GM19467 (cell line): ENCODE results near the gene TUFT1.
"Not testable (repeated sequence)": the region's sequence is repeated elsewhere in the genome, so short reads cannot be mapped to it uniquely, and the experiment has no call there.

Experiments used
- ATAC-seq: cut with Tn5 transposase; IDR thresholded peaks from one replicate; pipeline ENCODE4 v1.9.1; 2021; ENCODE audit warnings: mild to moderate bottlenecking, moderate library complexity; ENCODE audit not compliant: unreplicated experiment

The TUFT1 gene

GRCh38 chr1:151574575-151575529 lies 34.7 kb downstream of the TUFT1 start:
- no peak for ATAC-seq

DNA sequence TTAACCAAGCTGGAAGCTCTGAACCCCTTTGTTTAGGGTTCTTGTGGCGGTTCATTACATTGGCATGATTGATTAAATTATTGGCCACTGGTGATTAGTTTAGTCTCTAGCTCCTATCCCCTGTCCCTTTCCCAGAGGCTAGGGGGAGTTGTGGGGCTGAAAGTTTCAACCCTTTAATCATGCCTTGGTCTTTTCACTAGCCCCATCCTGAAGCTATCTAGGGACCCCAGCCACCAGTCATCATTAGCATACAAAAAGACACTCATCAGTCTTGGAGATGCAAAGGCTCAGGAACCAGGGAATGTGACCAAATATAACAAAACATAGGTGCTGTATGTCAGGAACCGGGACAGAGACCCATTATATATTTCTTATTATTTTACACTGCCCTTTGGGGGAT lies 37.1 kb downstream of the TUFT1 start:
- no peak for ATAC-seq

DNA sequence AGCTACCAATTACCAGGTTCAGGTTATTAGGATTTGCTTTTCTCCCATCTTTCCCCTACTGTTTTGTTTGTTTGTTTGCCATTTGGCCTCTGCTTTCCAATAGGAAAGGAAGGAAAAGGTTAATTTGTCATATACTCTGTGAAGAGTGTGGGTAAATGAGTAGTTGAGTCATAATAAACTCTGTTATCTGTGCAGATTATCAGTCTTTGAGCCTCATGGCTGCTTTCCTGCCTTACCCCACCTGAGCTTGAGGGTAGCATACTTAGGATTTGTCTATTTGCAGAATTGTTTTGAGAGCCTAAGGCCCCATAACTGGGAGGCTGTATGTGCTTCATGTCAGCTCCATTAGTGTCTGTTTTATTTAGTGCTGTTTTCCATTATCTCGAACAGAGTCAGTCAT lies 38.8 kb downstream of the TUFT1 start:
- no peak for ATAC-seq

GRCh38 chr1:151579436-151580225 lies 39.5 kb downstream of the TUFT1 start:
- ATAC-seq: no peak

GRCh38 chr1:151581451-151581850 lies 41.3 kb downstream of the TUFT1 start:
- no peak for ATAC-seq

GRCh38 chr1:151581921-151582320 lies 41.8 kb downstream of the TUFT1 start:
- ATAC-seq: no peak

GRCh38 chr1:151583796-151584195 lies 43.7 kb downstream of the TUFT1 start:
- ATAC-seq: no peak

- no peak for ATAC-seq
These were observed 44.2 kb downstream of the TUFT1 start for GRCh38 chr1:151584278-151584677.

GRCh38 chr1:151584780-151585179 lies 44.7 kb downstream of the TUFT1 start:
- no peak for ATAC-seq

- ATAC-seq: no peak
These were observed 45.5 kb downstream of the TUFT1 start for GRCh38 chr1:151585622-151586021.

DNA sequence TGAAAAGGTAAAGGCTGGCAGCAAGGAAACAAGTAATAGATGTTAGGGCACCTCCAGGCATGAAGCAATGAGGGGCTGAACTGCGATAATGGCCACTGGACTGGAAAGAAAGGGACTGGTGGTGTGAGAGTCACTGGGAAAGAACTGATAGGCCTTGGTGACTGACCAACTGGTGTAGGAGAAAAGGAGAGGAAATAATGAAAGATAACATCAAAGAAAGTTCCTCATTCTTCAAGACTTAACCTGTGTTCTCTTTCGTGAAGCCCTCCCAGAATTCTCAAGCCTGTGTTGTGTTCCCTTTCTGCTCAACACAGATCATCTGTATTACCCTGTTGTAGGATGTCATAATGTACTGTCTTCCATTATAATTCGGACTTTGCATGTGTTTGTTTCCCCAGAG lies 50.9 kb downstream of the TUFT1 start:
- no peak for ATAC-seq

GRCh38 chr1:151593730-151594129 lies 53.6 kb downstream of the TUFT1 start:
- no peak for ATAC-seq

- ATAC-seq: peak; percentile 59
These were observed 54.1 kb downstream of the TUFT1 start for GRCh38 chr1:151594143-151594625.

DNA sequence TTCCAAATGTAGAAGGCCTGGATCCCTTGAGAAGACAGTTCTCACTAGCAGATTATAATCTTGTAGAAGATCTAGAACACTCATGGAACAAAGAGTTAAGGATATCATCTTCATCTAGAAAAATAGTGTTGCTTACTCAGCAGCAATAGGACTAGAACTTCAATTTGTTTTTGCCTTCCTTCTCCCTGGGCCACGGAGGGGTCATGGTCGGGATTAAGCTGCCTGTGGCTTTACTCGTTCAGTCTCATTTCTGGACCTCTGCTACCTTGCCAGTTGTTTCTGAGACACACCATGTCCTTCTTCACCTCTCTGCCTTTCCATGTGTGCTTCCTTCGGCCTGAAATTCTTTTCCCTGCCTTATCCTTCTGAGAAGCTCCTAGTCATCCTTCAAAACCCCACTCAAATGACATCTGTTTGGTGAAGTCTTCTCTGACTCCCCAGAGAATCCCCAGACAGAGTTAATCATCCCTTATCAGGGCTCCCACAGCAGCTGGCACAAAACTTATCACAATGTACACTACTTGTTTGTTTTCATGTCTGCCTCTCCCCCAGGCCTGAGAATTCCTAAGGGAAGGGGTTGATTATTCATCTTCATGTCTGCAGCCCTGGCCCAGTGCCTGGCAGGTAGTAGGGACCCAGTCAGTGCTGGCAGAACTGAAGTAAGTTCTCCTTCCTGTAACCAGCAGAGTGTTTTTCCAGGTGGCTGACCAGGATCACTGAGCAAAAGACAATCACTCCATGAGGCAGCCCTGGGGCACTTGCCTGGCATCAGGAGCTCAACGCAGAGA lies 56.3 kb downstream of the TUFT1 start:
- no peak for ATAC-seq

DNA sequence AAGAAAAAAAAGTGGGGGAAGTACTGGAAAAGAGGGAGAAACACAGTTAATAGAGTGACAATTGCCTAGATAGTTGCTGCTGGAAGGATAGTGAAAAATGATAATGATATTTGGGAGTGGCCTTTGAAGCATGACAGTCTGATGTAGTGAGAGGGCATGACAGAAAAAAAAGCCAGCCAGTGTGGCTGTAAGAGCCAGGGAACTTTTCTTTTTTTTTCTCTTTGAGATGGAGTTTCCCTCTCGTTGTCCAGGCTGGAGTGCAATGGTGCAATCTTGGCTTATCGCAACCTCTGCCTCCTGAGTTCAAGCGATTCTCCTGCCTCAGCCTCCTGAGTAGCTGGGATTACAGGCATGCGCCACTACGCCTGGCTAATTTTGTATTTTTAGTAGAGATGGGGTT lies 62.4 kb downstream of the TUFT1 start:
- ATAC-seq: not testable (repeated sequence)

- no peak for ATAC-seq
These were observed 64.2 kb downstream of the TUFT1 start for GRCh38 chr1:151604291-151604690.

DNA sequence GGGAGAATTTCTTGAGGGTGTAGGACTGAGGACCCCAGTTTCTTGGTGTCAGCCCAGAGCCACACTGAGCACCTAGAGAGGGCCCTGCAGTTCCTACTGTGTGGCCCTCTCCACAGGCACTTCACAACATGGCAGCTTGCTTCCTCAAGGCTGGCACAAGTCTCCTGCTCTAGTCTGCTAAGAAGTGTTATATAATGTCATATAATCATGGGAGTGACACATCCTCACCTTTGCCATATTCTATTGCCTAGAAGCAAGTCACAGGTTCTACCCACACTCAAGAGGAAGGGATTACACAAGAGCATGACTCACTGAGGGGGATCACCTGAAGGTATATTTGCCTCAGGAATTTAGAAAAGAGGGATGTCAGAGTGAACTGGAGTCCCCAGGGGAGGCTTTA lies 66.3 kb downstream of the TUFT1 start:
- no peak for ATAC-seq

GRCh38 chr1:151606857-151607256 lies 66.7 kb downstream of the TUFT1 start:
- ATAC-seq: no peak

DNA sequence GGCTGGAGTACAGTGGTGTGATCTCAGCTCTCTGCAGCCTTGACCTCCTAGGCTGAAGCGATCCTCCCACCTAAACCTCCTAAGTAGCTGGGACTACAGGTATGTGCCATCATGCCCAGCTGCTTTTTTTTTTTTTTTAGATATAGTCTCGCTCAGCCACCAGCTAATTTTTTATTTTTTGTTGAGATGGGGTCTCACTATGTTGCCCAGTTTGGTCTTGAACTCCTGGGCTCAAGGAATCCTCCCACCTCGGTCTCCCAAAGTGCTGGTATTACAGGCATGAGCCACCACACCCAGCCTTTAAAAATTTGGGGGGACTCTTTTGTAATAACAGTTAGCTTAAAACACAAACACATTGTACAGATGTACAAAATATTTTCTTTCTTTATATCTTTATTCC lies 70.0 kb downstream of the TUFT1 start:
- no peak for ATAC-seq

- no peak for ATAC-seq
These were observed 71.2 kb downstream of the TUFT1 start for GRCh38 chr1:151611288-151611790.
